HCT116 (cell line): ENCODE results near the gene AZIN2. TPM values are rescaled to one million over a fixed set of nuclear protein-coding genes. Genes with fewer than 3 reads are reported as not detected.

Source experiments
- ATAC-seq: fragments of 200-7000 bp; cut with Tn5 transposase; 2 replicates; pipeline ENCODE4 v1.9.1; 2020; ENCODE audit warnings: mild to moderate bottlenecking, moderate library complexity
- BruUV-seq: library from RNA; stranded (reverse); fragments of 400-500 nt; replicated peaks from 2 replicates; lab custom pipeline; 2021; lab: Mats Ljungman, UMichigan
- CTCF ChIA-PET: fragments of 300-600 bp; sonication (Branson Sonifier 250); formaldehyde crosslinking; loops from one replicate; lab custom pipeline; 2021; ENCODE audit warnings: antibody characterized with exemption; lab: Charles Lee
- POLR2A ChIA-PET: fragments of 300-600, 350-600 bp; sonication (Branson Sonifier 250); formaldehyde crosslinking; loops from one replicate; lab custom pipeline; 2021; ENCODE audit warnings: antibody characterized with exemption; lab: Charles Lee
- RAD21 ChIA-PET, 2 experiments: fragments of 300-600 bp; sonication (Branson Sonifier 250); formaldehyde crosslinking; loops; one replicate each; lab custom pipeline; 2023; ENCODE audit warnings: low total read pairs in 2 of 2; ENCODE audit not compliant: uncharacterized antibody in 2 of 2, unreplicated experiment in 2 of 2, low non-redundant PET in 1 of 2; lab: Charles Lee
- DNase-seq: peaks from one replicate; pipeline ENCODE4 v3.0.0-alpha.2; 2010; ENCODE audit warnings: low read depth, low spot score
- H2AFZ ChIP-seq: fragments of 200-600 bp; shearing (Covaris generic), sonication (generic); 2 replicates; pipeline ENCODE4 v1.6.1; 2017; ENCODE audit warnings: low read depth, mixed run types, mixed read lengths, antibody characterized with exemption, low read length; ENCODE audit not compliant: poor library complexity, severe bottlenecking
- H3K27ac ChIP-seq: 2 replicates; pipeline ENCODE4 v1.5.1; 2012; ENCODE audit warnings: low read depth, low read length
- H3K27me3 ChIP-seq: fragments of 200-600 bp; sonication (generic); 2 replicates; pipeline ENCODE4 v1.6.1; 2016; ENCODE audit warnings: mixed run types, low read length, mixed read lengths; ENCODE audit not compliant: insufficient read depth
- H3K36me3 ChIP-seq, 2 experiments: fragments of 200-500 bp in 1 of 2; fragments of 200-600 bp in 1 of 2; sonication (Bioruptor generic) in 1 of 2; sonication (generic) in 1 of 2; 2 replicates each; pipeline versions ENCODE4 v1.5.1 to v1.6.1; 2014 to 2016; ENCODE audit warnings: low read length in 2 of 2, inconsistent platforms in 1 of 2, mixed read lengths in 1 of 2, mixed run types in 1 of 2; ENCODE audit not compliant: insufficient read depth in 2 of 2, control insufficient read depth in 1 of 2
- H3K4me1 ChIP-seq, 2 experiments: fragments of 200-600 bp in 1 of 2; sonication (generic) in 1 of 2; 2 replicates each; pipeline versions ENCODE4 v1.5.1 to v1.6.1; 2012 to 2017; ENCODE audit warnings: low read length in 2 of 2, inconsistent platforms in 1 of 2, mild to moderate bottlenecking in 1 of 2, mixed read lengths in 1 of 2, mixed run types in 1 of 2, moderate library complexity in 1 of 2; ENCODE audit not compliant: insufficient read depth in 2 of 2, control insufficient read depth in 1 of 2
- H3K4me2 ChIP-seq: fragments of 200-600 bp; sonication (generic); 2 replicates; pipeline ENCODE4 v1.6.1; 2017; ENCODE audit warnings: mixed run types, low read length, mixed read lengths
- H3K4me3 ChIP-seq, 2 experiments: fragments of 200-600 bp in 1 of 2; sonication (generic) in 1 of 2; replicated peaks in 1 of 2; 2 replicates each; pipeline ENCODE4 v1.5.1; 2011 to 2016; ENCODE audit warnings: low read length in 2 of 2, control low read depth in 1 of 2, low read depth in 1 of 2, mild to moderate bottlenecking in 1 of 2, mixed read lengths in 1 of 2, mixed run types in 1 of 2
- H3K79me2 ChIP-seq: fragments of 200-600 bp; sonication (generic); 2 replicates; pipeline ENCODE4 v1.6.1; 2017; ENCODE audit warnings: mild to moderate bottlenecking, mixed run types, low read length, moderate library complexity, mixed read lengths; ENCODE audit not compliant: insufficient read depth
- H3K9ac ChIP-seq: fragments of 200-600 bp; sonication (generic); 2 replicates; pipeline ENCODE4 v1.6.1; 2016; ENCODE audit warnings: low read length, mixed read lengths
- H3K9me2 ChIP-seq: fragments of 200-600 bp; sonication (generic), shearing (Covaris generic); 2 replicates; pipeline ENCODE4 v1.6.1; 2017; ENCODE audit warnings: mixed run types, mild to moderate bottlenecking, moderate library complexity; ENCODE audit not compliant: insufficient read depth
- H3K9me3 ChIP-seq, 2 experiments: fragments of 200-500 bp in 1 of 2; fragments of 200-600 bp in 1 of 2; sonication (Bioruptor generic) in 1 of 2; sonication (generic) in 1 of 2; 2 replicates each; pipeline ENCODE4 v1.6.1; 2014 to 2017; ENCODE audit warnings: low read length in 2 of 2, mixed read lengths in 2 of 2, inconsistent platforms in 1 of 2, low read depth in 1 of 2, mild to moderate bottlenecking in 1 of 2, mixed run types in 1 of 2, moderate library complexity in 1 of 2; ENCODE audit not compliant: control insufficient read depth in 1 of 2, insufficient read depth in 1 of 2
- H4K20me1 ChIP-seq: fragments of 200-600 bp; sonication (generic), shearing (Covaris generic); 2 replicates; pipeline ENCODE4 v1.6.1; 2017; ENCODE audit warnings: mixed run types, mild to moderate bottlenecking, moderate library complexity; ENCODE audit not compliant: insufficient read depth
- CBX3 ChIP-seq: IDR thresholded peaks from 2 replicates; pipeline ENCODE4 v1.6.1; 2012; ENCODE audit warnings: low read depth
- CEBPB ChIP-seq: IDR thresholded peaks from 2 replicates; pipeline ENCODE4 v1.6.1; 2012; ENCODE audit warnings: low read depth
- ELF1 ChIP-seq: IDR thresholded peaks from 2 replicates; pipeline ENCODE4 v1.6.1; 2012; ENCODE audit warnings: low read depth, borderline replicate concordance
- EZH2 ChIP-seq: fragments of 200-600 bp; sonication (generic); IDR thresholded peaks from 2 replicates; pipeline ENCODE4 v1.6.1; 2017; ENCODE audit warnings: antibody characterized with exemption, mixed run types
- EZH2phosphoT487 ChIP-seq: fragments of 200-600 bp; IDR thresholded peaks from 2 replicates; pipeline ENCODE4 v1.6.1; 2018; ENCODE audit warnings: antibody characterized with exemption, borderline replicate concordance
- FOSL1 ChIP-seq: IDR thresholded peaks from 2 replicates; pipeline ENCODE4 v1.6.1; 2012; ENCODE audit warnings: low read depth
- POLR2A ChIP-seq: IDR thresholded peaks from 2 replicates; pipeline ENCODE4 v1.7.0; 2011; ENCODE audit warnings: borderline replicate concordance; ENCODE audit not compliant: insufficient read depth, insufficient read length; ENCODE audit errors: extremely low read depth
- POLR2AphosphoS5 ChIP-seq: IDR thresholded peaks from 2 replicates; pipeline ENCODE4 v1.6.1; 2011; ENCODE audit warnings: mild to moderate bottlenecking, low read depth, low read length, moderate library complexity
- RAD21 ChIP-seq: IDR thresholded peaks from 2 replicates; pipeline ENCODE4 v1.6.1; 2012; ENCODE audit warnings: low read depth, mild to moderate bottlenecking
- SIN3A ChIP-seq: IDR thresholded peaks from 2 replicates; pipeline ENCODE4 v1.6.1; 2012; ENCODE audit warnings: low read depth
- TCF7L2 ChIP-seq: IDR thresholded peaks from 2 replicates; pipeline ENCODE4 v1.7.0; 2011; ENCODE audit warnings: borderline replicate concordance, inconsistent platforms; ENCODE audit not compliant: insufficient read depth, insufficient read length; ENCODE audit errors: extremely low read depth
- YY1 ChIP-seq: IDR thresholded peaks from 2 replicates; pipeline ENCODE4 v1.6.1; 2011; ENCODE audit warnings: low read length, low read depth, moderate library complexity, mild to moderate bottlenecking; ENCODE audit not compliant: insufficient replicate concordance; ENCODE audit errors: extremely low read depth
- ZBTB33 ChIP-seq: IDR thresholded peaks from 2 replicates; pipeline ENCODE4 v1.6.1; 2011; ENCODE audit warnings: mild to moderate bottlenecking, low read length, moderate library complexity; ENCODE audit not compliant: insufficient replicate concordance; ENCODE audit errors: extremely low read depth
- ZNF274 ChIP-seq: fragments of 200-500 bp; sonication (Bioruptor generic); IDR thresholded peaks from 2 replicates; pipeline ENCODE4 v1.6.1; 2014; ENCODE audit warnings: mild to moderate bottlenecking, low read depth, low read length, inconsistent platforms
- intact Hi-C: fragments of 100-400 bp; cut with micrococcal nuclease; formaldehyde crosslinking; loops from 2 replicates; pipeline ENCODE4 v1.10.0; 2022
- total RNA-seq: library from RNA; stranded (reverse); gene quantifications from one replicate; pipeline ENCODE4 v1.2.1, GENCODE V29; 2021; ENCODE audit not compliant: unreplicated experiment
- TF ChIP-seq, protein P1 (sequence below): IDR thresholded peaks from 2 replicates; pipeline ENCODE4 v1.6.1; 2012
- TF ChIP-seq, protein P2 (sequence below), 3 experiments: fragments of 200-600 bp in 1 of 3; sonication (generic) in 1 of 3; IDR thresholded peaks in 2 of 3; conservative IDR thresholded peaks in 1 of 3; 2 replicates each; pipeline ENCODE4 v1.5.1; 2012 to 2017; ENCODE audit warnings: low read depth in 2 of 3, low read length in 2 of 3, antibody characterized with exemption in 1 of 3, borderline replicate concordance in 1 of 3, control low read depth in 1 of 3, mild to moderate bottlenecking in 1 of 3, mixed read lengths in 1 of 3, mixed run types in 1 of 3, moderate library complexity in 1 of 3; ENCODE audit not compliant: insufficient read depth in 1 of 3
- TF ChIP-seq, protein P3 (sequence below): IDR thresholded peaks from 2 replicates; pipeline ENCODE4 v1.6.1; 2012; ENCODE audit warnings: low read depth
- TF ChIP-seq, protein P4 (sequence below): IDR thresholded peaks from 2 replicates; pipeline ENCODE4 v1.6.1; 2012

AZIN2 gene
- total RNA-seq, 1 experiment from 2014 or later = 7.8 TPM

- no peak overlapping the region for H3K4me2 ChIP-seq
- no peaks in the 10 kb centered on the region for H3K9me3 ChIP-seq
- H4K20me1 ChIP-seq = no peaks in the 10 kb centered on the region
- BruUV-seq = no TSS peak
- no peaks in the 10 kb centered on the region for H3K36me3 ChIP-seq
- intact Hi-C loops = loop anchor here (5.0 to 10.0 kb wide), 4 partner anchors 258 to 516 kb away; partner anchors contain the start of gene ZSCAN20
- no peaks in the 10 kb centered on the region for H3K79me2 ChIP-seq
- no peak overlapping the region for H2AFZ ChIP-seq
- H3K27me3 ChIP-seq = no peaks in the 10 kb centered on the region
- H3K4me3 ChIP-seq = no peak overlapping the region
- DNase-seq (no peak), ATAC-seq (no peak)
- H3K4me1 ChIP-seq = peaks cover 26 to 49% of the 10 kb centered on the region in 2 experiments
- ChIA-PET RAD21 (no interaction called here), POLR2A (interaction anchor here (1.3 kb wide), 1 partner anchor 16 kb away, joined by 4 read pairs; the partner anchor contains the start of gene AZIN2), CTCF (interaction anchor here (0.6 to 2.3 kb wide), 4 partner anchors 10 to 516 kb away, joined by 3 to 9 read pairs (median 3); no protein-coding TSS in a partner anchor)
- H3K9ac ChIP-seq = no peak overlapping the region
- TF ChIP-seq EZH2 (no peak), RAD21 (no peak), ELF1 (no peak), CEBPB (no peak), FOSL1 (no peak), ZNF274 (no peak), YY1 (no peak), CBX3 (no peak), TCF7L2 (no peak), EZH2phosphoT487 (no peak), POLR2A (no peak), ZBTB33 (no peak), POLR2AphosphoS5 (no peak), SIN3A (no peak)
- TF ChIP-seq, protein P1, sequence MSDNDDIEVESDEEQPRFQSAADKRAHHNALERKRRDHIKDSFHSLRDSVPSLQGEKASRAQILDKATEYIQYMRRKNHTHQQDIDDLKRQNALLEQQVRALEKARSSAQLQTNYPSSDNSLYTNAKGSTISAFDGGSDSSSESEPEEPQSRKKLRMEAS = no peak
- TF ChIP-seq, protein P2, sequence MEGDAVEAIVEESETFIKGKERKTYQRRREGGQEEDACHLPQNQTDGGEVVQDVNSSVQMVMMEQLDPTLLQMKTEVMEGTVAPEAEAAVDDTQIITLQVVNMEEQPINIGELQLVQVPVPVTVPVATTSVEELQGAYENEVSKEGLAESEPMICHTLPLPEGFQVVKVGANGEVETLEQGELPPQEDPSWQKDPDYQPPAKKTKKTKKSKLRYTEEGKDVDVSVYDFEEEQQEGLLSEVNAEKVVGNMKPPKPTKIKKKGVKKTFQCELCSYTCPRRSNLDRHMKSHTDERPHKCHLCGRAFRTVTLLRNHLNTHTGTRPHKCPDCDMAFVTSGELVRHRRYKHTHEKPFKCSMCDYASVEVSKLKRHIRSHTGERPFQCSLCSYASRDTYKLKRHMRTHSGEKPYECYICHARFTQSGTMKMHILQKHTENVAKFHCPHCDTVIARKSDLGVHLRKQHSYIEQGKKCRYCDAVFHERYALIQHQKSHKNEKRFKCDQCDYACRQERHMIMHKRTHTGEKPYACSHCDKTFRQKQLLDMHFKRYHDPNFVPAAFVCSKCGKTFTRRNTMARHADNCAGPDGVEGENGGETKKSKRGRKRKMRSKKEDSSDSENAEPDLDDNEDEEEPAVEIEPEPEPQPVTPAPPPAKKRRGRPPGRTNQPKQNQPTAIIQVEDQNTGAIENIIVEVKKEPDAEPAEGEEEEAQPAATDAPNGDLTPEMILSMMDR (IDR thresholded peaks at IDR 0.05 in 2 of 3, conservative IDR thresholded peaks at IDR 0.05 in 1 of 3; ENCODE audit: borderline replicate concordance in 1 of 3, insufficient read depth in 1 of 3, low read depth in 2 of 3, low read length in 2 of 3) = no peak
- TF ChIP-seq, protein P3, sequence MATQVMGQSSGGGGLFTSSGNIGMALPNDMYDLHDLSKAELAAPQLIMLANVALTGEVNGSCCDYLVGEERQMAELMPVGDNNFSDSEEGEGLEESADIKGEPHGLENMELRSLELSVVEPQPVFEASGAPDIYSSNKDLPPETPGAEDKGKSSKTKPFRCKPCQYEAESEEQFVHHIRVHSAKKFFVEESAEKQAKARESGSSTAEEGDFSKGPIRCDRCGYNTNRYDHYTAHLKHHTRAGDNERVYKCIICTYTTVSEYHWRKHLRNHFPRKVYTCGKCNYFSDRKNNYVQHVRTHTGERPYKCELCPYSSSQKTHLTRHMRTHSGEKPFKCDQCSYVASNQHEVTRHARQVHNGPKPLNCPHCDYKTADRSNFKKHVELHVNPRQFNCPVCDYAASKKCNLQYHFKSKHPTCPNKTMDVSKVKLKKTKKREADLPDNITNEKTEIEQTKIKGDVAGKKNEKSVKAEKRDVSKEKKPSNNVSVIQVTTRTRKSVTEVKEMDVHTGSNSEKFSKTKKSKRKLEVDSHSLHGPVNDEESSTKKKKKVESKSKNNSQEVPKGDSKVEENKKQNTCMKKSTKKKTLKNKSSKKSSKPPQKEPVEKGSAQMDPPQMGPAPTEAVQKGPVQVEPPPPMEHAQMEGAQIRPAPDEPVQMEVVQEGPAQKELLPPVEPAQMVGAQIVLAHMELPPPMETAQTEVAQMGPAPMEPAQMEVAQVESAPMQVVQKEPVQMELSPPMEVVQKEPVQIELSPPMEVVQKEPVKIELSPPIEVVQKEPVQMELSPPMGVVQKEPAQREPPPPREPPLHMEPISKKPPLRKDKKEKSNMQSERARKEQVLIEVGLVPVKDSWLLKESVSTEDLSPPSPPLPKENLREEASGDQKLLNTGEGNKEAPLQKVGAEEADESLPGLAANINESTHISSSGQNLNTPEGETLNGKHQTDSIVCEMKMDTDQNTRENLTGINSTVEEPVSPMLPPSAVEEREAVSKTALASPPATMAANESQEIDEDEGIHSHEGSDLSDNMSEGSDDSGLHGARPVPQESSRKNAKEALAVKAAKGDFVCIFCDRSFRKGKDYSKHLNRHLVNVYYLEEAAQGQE = no peak
- TF ChIP-seq, protein P4, sequence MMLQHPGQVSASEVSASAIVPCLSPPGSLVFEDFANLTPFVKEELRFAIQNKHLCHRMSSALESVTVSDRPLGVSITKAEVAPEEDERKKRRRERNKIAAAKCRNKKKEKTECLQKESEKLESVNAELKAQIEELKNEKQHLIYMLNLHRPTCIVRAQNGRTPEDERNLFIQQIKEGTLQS = no peak
- H3K27ac ChIP-seq = no peak overlapping the region
- H3K9me2 ChIP-seq = no peaks in the 10 kb centered on the region
Observed at GRCh38 chr1:33096363-33097005, 15.5 kb downstream of the AZIN2 start.
